ENCODE measurements around the gene LRRC36. TPM values are rescaled to one million over a fixed set of nuclear protein-coding genes. Genes with fewer than 3 reads are reported as not detected.

Gene LRRC36
- total RNA-seq, 1 donor from 2014 or later: 0.54 TPM

- Histone ChIP-seq H3K4me3 (ENCODE audit: low read depth, low read length) (no peak overlapping the region), H3K36me3 (ENCODE audit: control insufficient read depth, insufficient read depth, low read length) (no peaks in the 10 kb centered on the region), H3K27me3 (ENCODE audit: control insufficient read depth, insufficient read depth, low read length) (peaks cover 34% of the 10 kb centered on the region)
- no peak for TF ChIP-seq CTCF (IDR thresholded peaks at IDR 0.05; ENCODE audit: insufficient read depth, low read length, poor library complexity, severe bottlenecking)
- DNase-seq (ENCODE audit: low read depth): no peak
Observed at GRCh38 chr16:67431775-67432505, 105.3 kb downstream of the LRRC36 start.

- Histone ChIP-seq H3K4me3 (ENCODE audit: low read depth, low read length) (no peak overlapping the region), H3K36me3 (ENCODE audit: control insufficient read depth, insufficient read depth, low read length) (no peaks in the 10 kb centered on the region), H3K27me3 (ENCODE audit: control insufficient read depth, insufficient read depth, low read length) (peaks cover 34% of the 10 kb centered on the region)
- TF ChIP-seq CTCF (IDR thresholded peaks at IDR 0.05; ENCODE audit: insufficient read depth, low read length, poor library complexity, severe bottlenecking): no peak
- no peak for DNase-seq (ENCODE audit: low read depth)
Observed at GRCh38 chr16:67432506-67432890, 105.9 kb downstream of the LRRC36 start.

- no peak overlapping the region for H3K4me3 ChIP-seq (ENCODE audit: low read depth, low read length)
- no peaks in the 10 kb centered on the region for H3K36me3 ChIP-seq (ENCODE audit: control insufficient read depth, insufficient read depth, low read length)
- no peak for TF ChIP-seq CTCF (IDR thresholded peaks at IDR 0.05; ENCODE audit: insufficient read depth, low read length, poor library complexity, severe bottlenecking)
- peaks cover 30% of the 10 kb centered on the region for H3K27me3 ChIP-seq (ENCODE audit: control insufficient read depth, insufficient read depth, low read length)
- no peak for DNase-seq (ENCODE audit: low read depth)
Observed at GRCh38 chr16:67433131-67433719, 106.6 kb downstream of the LRRC36 start.

Other genes starting within 250 kb of the LRRC36 start
- 23.1 and 24.6 TPM in 2 replicates for gene PHAF1, start 216.9 kb upstream of the LRRC36 start, total RNA-seq
- gene B3GNT9, start 175.8 kb upstream of the LRRC36 start, total RNA-seq: 1.5 and 2.4 TPM in 2 replicates
- 30.0 and 36.3 TPM in 2 replicates for gene TRADD, start 166.9 kb upstream of the LRRC36 start, total RNA-seq
- gene FBXL8, start 166.9 kb upstream of the LRRC36 start, total RNA-seq: 6.6 and 9.6 TPM in 2 replicates
- gene HSF4, start 162.1 kb upstream of the LRRC36 start, total RNA-seq: 1.5 and 5.5 TPM in 2 replicates
- gene NOL3, start 156.3 kb upstream of the LRRC36 start, total RNA-seq: 23.9 and 28.3 TPM in 2 replicates
- gene MATCAP1, start 142.9 kb upstream of the LRRC36 start, total RNA-seq: 10.8 and 16.0 TPM in 2 replicates
- gene EXOC3L1, start 136.7 kb upstream of the LRRC36 start, total RNA-seq: 0.21 and 0.25 TPM in 2 replicates
- gene E2F4, start 134.7 kb upstream of the LRRC36 start, total RNA-seq: 84.9 and 109 TPM in 2 replicates
- 5.2 and 5.9 TPM in 2 replicates for gene ELMO3, start 127.7 kb upstream of the LRRC36 start, total RNA-seq
- 55.9 and 59.3 TPM in 2 replicates for gene TMEM208, start 99.7 kb upstream of the LRRC36 start, total RNA-seq
- 3.8 and 11.4 TPM in 2 replicates for gene FHOD1, start 79.3 kb upstream of the LRRC36 start, total RNA-seq
- 0.07 TPM in 1 of 2 replicates, not detected in the other for gene SLC9A5, start 77.8 kb upstream of the LRRC36 start, total RNA-seq
- 9.7 and 19.7 TPM in 2 replicates for gene PLEKHG4, start 47.3 kb upstream of the LRRC36 start, total RNA-seq
- 0.08 and 0.21 TPM in 2 replicates for gene KCTD19, start 74 bp upstream of the LRRC36 start, total RNA-seq
- 0.46 and 1.4 TPM in 2 replicates for gene TPPP3, start 66.7 kb downstream of the LRRC36 start, total RNA-seq
- 9.5 and 11.3 TPM in 2 replicates for gene ZDHHC1, start 89.7 kb downstream of the LRRC36 start, total RNA-seq
- 0.96 and 5.8 TPM in 2 replicates for gene HSD11B2, start 104.3 kb downstream of the LRRC36 start, total RNA-seq
- 157 and 233 TPM in 2 replicates for gene ATP6V0D1, start 154.3 kb downstream of the LRRC36 start, total RNA-seq
- not detected in 2 replicates for gene AGRP, start 156.7 kb downstream of the LRRC36 start, total RNA-seq
- 72.1 and 91.0 TPM in 2 replicates for gene RIPOR1, start 202.0 kb downstream of the LRRC36 start, total RNA-seq
- gene CTCF, start 235.7 kb downstream of the LRRC36 start, total RNA-seq: 40.7 and 45.0 TPM in 2 replicates

All from kidney epithelial cell (primary cell).